HL-60/S4 treated with phorbol 12-myristate 13-acetate at 8.2 ng/mL for 4 days and 3 days (cell line): Measurements from ENCODE around the gene CALHM1.
"Not testable (repeated sequence)": the region's sequence is repeated elsewhere in the genome, so short reads cannot be mapped to it uniquely, and the experiment has no call there.

Source experiments
- in situ Hi-C: fragments of 300-500 bp; cut with MboI; formaldehyde crosslinking; loops from 2 replicates; pipeline ENCODE4 v1.15.0; 2022; ENCODE audit warnings: low sequenced_read_pairs

CALHM1 gene

GRCh38 chr10:103440416-103440815 is 18.3 kb downstream of the CALHM1 start:
- in situ Hi-C loops, result no loop called here

DNA sequence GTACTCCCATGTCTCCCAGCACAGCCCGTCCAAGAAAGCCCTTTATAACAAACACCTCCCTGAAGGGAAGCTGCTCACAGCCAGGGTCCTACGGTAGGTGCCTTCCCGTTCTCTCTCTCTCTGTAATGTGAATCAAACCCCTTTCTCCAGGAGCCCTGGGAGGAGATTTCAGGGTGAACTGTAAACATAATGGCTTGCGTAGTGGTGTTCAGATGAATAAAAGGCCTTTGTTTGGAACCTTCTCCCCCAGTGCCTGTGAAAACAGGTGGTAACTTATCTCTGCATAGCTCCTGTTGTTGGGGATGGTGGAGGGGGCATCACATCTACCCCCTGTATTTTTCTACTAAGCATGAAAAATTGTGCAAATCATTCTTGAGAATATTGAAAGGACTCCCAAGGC is 18.9 kb downstream of the CALHM1 start:
- in situ Hi-C loops, result no loop called here

DNA sequence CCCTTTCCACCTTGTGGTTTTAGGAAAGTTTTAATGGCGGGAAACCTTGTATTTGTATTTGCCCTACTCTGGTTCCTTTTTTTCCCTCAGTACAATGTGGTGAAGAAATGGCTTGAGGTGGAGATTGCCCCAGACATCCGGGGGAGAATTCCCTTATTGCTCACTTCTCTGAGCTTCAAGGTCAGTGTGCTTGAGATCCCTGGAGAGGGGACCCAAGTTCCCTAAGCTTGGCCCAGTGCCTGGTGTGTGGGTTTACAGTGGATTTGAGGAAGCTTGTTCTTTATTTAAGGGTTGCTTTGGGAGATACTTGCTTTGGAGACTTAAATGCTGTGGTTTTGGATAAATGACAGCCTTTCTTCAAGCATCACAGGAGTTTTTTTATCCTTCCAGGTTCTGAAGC is 24.8 kb downstream of the CALHM1 start:
- in situ Hi-C loops, result no loop called here

DNA sequence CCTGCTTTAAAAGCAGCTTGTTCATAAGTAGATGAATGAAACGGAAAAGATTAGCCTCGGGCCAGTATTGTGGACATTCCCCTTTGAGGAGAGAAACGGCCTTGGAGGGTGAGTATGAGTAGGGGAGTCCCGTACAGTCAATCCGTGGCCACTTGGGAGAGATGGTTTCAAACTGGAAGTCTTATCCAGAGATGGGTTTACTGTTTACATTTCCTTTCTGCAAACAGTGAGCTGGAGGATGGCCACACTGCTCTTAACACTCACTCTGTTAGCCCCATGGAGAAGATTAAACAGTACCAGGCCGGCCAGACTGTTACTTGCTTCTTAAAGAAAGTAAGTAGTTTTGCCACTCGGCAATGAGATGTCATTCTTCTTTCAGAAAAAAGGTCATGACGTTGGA is 26.8 kb downstream of the CALHM1 start:
- in situ Hi-C loops, result no loop called here

GRCh38 chr10:103429647-103430046 is 29.1 kb downstream of the CALHM1 start:
- in situ Hi-C loops, result loop anchor here (10.0 kb wide), 1 partner anchor 55 kb away; no protein-coding TSS in a partner anchor

DNA sequence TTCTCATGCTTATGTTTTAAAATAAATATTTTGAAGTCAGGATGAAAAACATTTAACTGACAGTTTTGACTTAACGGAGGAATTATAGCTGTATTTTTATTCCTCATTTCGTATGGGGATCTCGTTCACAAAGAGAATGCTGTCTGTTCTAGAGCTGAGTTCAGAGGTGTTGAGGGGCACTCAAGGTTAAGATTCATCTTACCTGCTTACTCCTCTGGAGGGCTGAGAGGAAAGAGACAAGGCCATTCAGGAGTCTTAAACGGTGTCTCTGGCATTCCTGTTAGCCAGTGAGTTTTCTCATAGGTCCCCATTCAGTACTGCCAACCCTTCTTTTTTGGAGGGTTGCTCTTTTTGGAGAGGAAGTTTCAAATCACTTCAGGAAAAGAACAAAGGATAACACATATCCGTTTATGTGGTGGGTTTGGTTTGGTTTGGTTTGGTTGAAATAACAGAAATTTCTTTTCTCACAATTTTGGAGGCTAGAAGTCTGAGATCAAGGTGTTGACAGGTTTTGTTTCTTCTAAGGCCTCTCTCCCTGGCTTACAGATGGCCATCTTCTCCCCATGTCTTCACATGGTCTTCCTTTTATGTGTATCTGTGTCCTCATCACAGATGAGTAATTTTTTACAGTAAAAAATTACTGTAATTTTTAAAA is 29.6 kb downstream of the CALHM1 start:
- in situ Hi-C loops, result loop anchor here (10.0 kb wide), 1 partner anchor 56 kb away; no protein-coding TSS in a partner anchor

DNA sequence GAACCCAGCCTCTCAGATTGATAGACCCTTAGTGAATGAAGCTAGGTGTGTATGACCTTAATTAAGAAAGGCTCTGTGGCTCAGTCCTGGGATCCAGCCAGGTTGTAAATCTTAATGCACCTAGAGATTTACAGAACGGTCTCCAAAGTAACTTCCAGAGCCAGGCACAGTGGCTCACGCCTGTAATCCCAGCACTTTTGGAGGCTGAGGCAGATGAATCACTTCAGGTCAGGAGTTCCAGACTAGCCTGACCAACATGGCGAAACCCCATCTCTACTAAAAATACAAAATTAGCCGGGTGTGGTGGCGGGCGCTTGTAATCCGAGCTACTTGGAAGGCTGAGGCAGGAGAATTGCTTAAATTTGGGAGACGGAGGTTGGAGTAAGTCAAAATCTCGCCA is 30.8 kb downstream of the CALHM1 start:
- in situ Hi-C loops, result loop anchor here (10.0 kb wide), 1 partner anchor 57 kb away; no protein-coding TSS in a partner anchor

DNA sequence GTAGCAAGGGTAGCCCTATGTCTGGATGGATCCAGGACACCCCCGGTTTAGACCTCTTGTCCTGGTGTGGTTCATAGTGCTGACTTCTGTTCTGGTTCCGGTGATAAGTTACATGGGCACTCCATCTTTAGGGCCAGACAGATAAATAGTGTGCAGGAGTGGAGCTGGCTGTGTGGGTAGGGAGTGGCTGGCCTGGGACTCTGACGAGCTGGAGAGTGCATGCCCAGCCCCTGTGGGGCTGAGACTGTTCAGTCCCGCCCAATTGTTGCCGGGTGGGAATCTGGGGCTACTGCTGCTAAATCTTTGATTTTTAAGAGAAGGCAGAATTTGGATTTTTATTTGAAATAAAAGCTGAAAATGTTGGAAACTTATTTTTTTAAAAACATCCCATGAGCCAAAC is 35.0 kb downstream of the CALHM1 start:
- in situ Hi-C loops, result loop anchor here (10.0 kb wide), 1 partner anchor 61 kb away; no protein-coding TSS in a partner anchor

GRCh38 chr10:103419101-103419500 is 39.6 kb downstream of the CALHM1 start:
- in situ Hi-C loops, result no loop called here

GRCh38 chr10:103417601-103418000 is 41.1 kb downstream of the CALHM1 start:
- in situ Hi-C loops, result no loop called here

GRCh38 chr10:103417148-103417469 is 41.6 kb downstream of the CALHM1 start:
- in situ Hi-C loops, result not testable (repeated sequence)

DNA sequence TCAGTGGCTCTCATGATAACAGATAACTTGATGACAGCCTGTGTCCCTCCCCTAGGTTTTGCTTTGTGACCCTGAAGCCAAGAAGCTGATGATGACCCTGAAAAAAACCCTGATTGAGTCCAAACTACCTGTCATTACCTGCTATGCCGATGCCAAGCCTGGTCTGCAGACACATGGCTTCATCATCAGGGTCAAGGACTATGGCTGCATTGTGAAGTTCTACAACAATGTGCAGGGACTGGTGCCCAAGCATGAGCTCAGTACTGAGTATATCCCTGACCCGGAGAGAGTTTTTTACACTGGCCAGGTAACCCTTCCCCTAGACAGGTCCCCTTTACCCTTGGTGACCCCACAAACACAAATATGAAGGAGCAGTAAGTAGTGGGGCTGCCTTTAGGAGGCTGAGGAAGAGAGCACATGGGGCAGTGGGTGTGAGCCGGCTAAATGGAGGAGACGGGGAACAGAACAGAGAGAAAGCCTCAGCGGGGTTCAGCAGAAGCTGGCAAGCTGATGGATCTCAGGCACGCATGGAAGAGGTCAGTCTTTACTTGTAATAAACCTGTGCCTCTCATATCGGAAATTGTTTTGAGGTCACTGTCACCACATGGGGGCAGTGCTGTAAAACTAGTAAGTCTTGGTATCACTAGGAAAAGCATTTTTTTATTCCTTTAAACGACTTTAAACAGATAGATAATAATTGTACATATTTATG is 42.1 kb downstream of the CALHM1 start:
- in situ Hi-C loops, result no loop called here

- in situ Hi-C loops, result no loop called here
Measured at GRCh38 chr10:103415581-103415980, 43.1 kb downstream of the CALHM1 start.

DNA sequence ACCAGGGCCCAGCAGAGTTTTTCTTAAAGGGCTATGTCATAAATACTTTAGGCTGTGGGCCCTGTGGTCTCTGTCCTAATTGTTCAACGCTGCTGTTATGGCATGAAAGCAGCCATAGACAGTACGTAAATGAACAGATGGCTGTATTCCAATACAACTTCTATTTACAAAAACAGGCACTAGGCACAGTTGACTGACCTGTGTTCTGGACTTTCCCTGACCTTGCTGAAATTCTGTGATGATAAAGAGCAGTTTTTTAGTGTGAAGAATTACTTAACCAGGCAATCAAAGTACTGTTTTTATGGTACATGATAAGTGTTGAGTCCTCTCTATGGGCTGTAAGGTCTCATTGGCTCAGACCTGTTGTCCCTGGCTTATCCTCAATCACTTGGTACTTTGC is 45.1 kb downstream of the CALHM1 start:
- in situ Hi-C loops, result no loop called here
